OCI-LY1 (cell line): ENCODE measurements around the gene DPF3.

Experiments
- H2AFZ ChIP-seq: fragments of 200-600 bp; sonication (generic), shearing (Covaris generic); 2 replicates; pipeline ENCODE4 v1.6.0; 2014; ENCODE audit warnings: antibody characterized with exemption, mild to moderate bottlenecking, low read length
- H3F3A ChIP-seq: fragments of 200-600 bp; sonication (generic), shearing (Covaris generic); 2 replicates; pipeline ENCODE4 v1.6.0; 2014; ENCODE audit warnings: mild to moderate bottlenecking, antibody characterized with exemption, low read length, moderate library complexity; ENCODE audit not compliant: insufficient read depth
- H3K27ac ChIP-seq: fragments of 200-600 bp; sonication (generic); 2 replicates; pipeline ENCODE4 v1.5.1; 2014; ENCODE audit warnings: low read length, mixed run types, mild to moderate bottlenecking, low read depth; ENCODE audit not compliant: poor library complexity, severe bottlenecking
- H3K27me3 ChIP-seq: fragments of 200-600 bp; sonication (generic); 2 replicates; pipeline ENCODE4 v1.6.0; 2014; ENCODE audit warnings: antibody characterized with exemption, mild to moderate bottlenecking, low read length, moderate library complexity; ENCODE audit not compliant: insufficient read depth
- H3K36me3 ChIP-seq: fragments of 200-600 bp; sonication (generic); 2 replicates; pipeline ENCODE4 v1.6.1; 2014; ENCODE audit warnings: mild to moderate bottlenecking, antibody characterized with exemption, low read length, moderate library complexity, mixed read lengths; ENCODE audit not compliant: insufficient read depth
- H3K4me1 ChIP-seq: fragments of 200-600 bp; sonication (generic); 2 replicates; pipeline ENCODE4 v1.5.1; 2014; ENCODE audit warnings: mild to moderate bottlenecking, low read length, moderate library complexity; ENCODE audit not compliant: insufficient read depth, severe bottlenecking
- H3K4me2 ChIP-seq: fragments of 200-600 bp; sonication (generic), shearing (Covaris generic); 2 replicates; pipeline ENCODE4 v1.6.1; 2014; ENCODE audit warnings: low read length
- H3K4me3 ChIP-seq: fragments of 200-600 bp; sonication (generic); 2 replicates; pipeline ENCODE4 v1.5.1; 2014; ENCODE audit warnings: low read length, low read depth, mild to moderate bottlenecking, mixed read lengths; ENCODE audit not compliant: poor library complexity, severe bottlenecking
- H3K79me2 ChIP-seq: fragments of 200-600 bp; shearing (Covaris generic); 2 replicates; pipeline ENCODE4 v1.6.1; 2016; ENCODE audit warnings: mixed run types, low read length, mixed read lengths; ENCODE audit not compliant: insufficient read depth
- H3K9ac ChIP-seq: fragments of 200-600 bp; sonication (generic), shearing (Covaris generic); 2 replicates; pipeline ENCODE4 v1.6.1; 2014; ENCODE audit warnings: mild to moderate bottlenecking, low read length, mixed read lengths
- H3K9me2 ChIP-seq: fragments of 200-600 bp; sonication (generic), shearing (Covaris generic); 2 replicates; pipeline ENCODE4 v1.6.1; 2014; ENCODE audit warnings: low read depth, mild to moderate bottlenecking, low read length, mixed read lengths
- H3K9me3 ChIP-seq: fragments of 200-600 bp; shearing (Covaris generic); 2 replicates; pipeline ENCODE4 v1.6.1; 2014; ENCODE audit warnings: low read length, mixed read lengths
- H4K20me1 ChIP-seq: fragments of 200-600 bp; sonication (generic), shearing (Covaris generic); 2 replicates; pipeline ENCODE4 v1.6.0; 2016; ENCODE audit warnings: mild to moderate bottlenecking, low read length; ENCODE audit not compliant: insufficient read depth
- EZH2 ChIP-seq: fragments of 200-600 bp; sonication (generic), shearing (Covaris generic); IDR thresholded peaks from 2 replicates; pipeline ENCODE4 v1.8.0; 2017; ENCODE audit warnings: borderline replicate concordance, mixed run types, mild to moderate bottlenecking, antibody characterized with exemption, low read length, moderate library complexity, mixed read lengths
- TF ChIP-seq, protein P1 (sequence below): fragments of 200-600 bp; sonication (generic), shearing (Covaris generic); IDR thresholded peaks from 2 replicates; pipeline ENCODE4 v1.5.1; 2017; ENCODE audit warnings: mild to moderate bottlenecking, antibody characterized with exemption, low read length, moderate library complexity, mixed read lengths

DPF3 gene

DNA sequence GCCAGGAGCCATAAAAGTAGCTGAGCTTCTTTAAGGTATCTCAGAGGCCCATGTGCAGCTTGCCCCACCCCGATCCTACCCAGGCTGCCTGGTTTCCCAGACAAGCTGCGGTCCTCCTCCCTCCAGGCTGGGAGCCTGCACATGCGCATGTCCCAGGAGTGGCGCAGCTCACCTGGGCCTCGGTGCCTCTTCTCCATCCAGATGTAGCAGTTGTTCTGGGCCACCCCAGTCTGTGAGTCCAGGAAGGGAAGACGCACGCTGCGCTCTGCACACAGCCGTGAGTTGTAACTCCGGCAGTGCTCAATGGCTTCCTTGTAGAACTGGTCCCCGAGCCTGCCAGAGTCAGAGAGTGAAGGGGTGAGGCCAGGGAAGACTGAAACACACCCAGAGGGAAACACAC, 122.3 kb downstream of the DPF3 start:
- Histone ChIP-seq H3K4me1 (no peaks in the 10 kb centered on the region), H3K36me3 (no peaks in the 10 kb centered on the region), H3K4me3 (no peak overlapping the region), H3K27ac (no peak overlapping the region), H3K4me2 (no peak overlapping the region), H2AFZ (no peak overlapping the region), H3K9me2 (no peaks in the 10 kb centered on the region), H3K27me3 (no peaks in the 10 kb centered on the region), H3K9me3 (peaks cover 3% of the 10 kb centered on the region; the same call in 1 of the 2 replicates), H3K79me2 (no peaks in the 10 kb centered on the region), H3K9ac (no peak overlapping the region), H4K20me1 (no peaks in the 10 kb centered on the region), H3F3A (no peaks in the 10 kb centered on the region)
- TF ChIP-seq EZH2 = no peak
- TF ChIP-seq, protein P1, sequence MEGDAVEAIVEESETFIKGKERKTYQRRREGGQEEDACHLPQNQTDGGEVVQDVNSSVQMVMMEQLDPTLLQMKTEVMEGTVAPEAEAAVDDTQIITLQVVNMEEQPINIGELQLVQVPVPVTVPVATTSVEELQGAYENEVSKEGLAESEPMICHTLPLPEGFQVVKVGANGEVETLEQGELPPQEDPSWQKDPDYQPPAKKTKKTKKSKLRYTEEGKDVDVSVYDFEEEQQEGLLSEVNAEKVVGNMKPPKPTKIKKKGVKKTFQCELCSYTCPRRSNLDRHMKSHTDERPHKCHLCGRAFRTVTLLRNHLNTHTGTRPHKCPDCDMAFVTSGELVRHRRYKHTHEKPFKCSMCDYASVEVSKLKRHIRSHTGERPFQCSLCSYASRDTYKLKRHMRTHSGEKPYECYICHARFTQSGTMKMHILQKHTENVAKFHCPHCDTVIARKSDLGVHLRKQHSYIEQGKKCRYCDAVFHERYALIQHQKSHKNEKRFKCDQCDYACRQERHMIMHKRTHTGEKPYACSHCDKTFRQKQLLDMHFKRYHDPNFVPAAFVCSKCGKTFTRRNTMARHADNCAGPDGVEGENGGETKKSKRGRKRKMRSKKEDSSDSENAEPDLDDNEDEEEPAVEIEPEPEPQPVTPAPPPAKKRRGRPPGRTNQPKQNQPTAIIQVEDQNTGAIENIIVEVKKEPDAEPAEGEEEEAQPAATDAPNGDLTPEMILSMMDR = no peak

DNA sequence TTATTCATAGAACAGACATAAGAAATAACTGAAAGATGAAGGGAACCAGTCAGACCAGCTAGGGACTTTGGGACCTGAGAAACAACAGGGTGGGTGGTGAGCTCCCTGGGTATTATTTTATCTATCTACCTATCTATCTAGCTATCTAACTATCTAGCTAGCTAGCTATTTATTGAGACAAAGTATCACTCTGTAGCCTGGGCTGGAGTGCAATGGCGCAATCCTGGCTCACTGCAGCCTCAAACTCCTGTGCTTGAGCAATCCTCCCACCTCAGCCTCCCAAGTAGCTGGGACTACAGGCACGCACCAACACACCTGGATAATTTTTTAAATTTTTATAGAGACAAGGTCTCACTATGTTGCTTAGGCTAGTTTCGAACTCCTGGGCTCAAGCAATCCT, 127.6 kb downstream of the DPF3 start:
- Histone ChIP-seq H3K9me2 (0 out of 2 replicates have a peak, but pooled peaks cover 2% of the 10 kb centered on the region), H2AFZ (no peak overlapping the region), H3K27ac (no peak overlapping the region), H3K9me3 (peaks cover 3% of the 10 kb centered on the region; the same call in 1 of the 2 replicates), H3K79me2 (no peaks in the 10 kb centered on the region), H3K9ac (no peak overlapping the region), H3K4me2 (no peak overlapping the region), H3K4me3 (no peak overlapping the region), H3K4me1 (no peaks in the 10 kb centered on the region), H3K27me3 (no peaks in the 10 kb centered on the region), H3F3A (no peaks in the 10 kb centered on the region), H4K20me1 (no peaks in the 10 kb centered on the region), H3K36me3 (no peaks in the 10 kb centered on the region)
- TF ChIP-seq, protein P1 = no peak
- TF ChIP-seq EZH2 = no peak

DNA sequence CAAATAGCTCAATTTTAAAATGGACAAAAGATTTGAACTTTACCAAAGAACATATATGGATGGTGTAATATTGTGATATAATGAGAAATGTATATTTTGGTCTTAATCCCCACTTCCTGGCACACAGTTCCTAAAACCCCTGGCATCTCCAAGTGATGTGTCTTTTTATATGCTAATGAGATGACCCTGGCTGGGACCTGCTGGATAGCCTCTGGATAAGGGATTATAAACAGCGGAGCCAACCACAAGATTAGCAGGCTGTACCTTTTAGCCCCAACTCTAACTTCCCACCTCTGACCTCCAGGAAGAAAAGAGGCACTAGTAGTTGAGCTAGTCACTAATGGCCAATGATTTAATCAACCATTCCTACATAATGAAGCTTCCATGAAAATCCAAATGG, 130.0 kb downstream of the DPF3 start:
- no peaks in the 10 kb centered on the region for H3K4me1 ChIP-seq
- H3K27me3 ChIP-seq = no peaks in the 10 kb centered on the region
- peaks cover 15% of the 10 kb centered on the region for H3K9me3 ChIP-seq
- no peaks in the 10 kb centered on the region for H3F3A ChIP-seq
- no peak overlapping the region for H3K4me3 ChIP-seq
- TF ChIP-seq, protein P1 = no peak
- no peak for TF ChIP-seq EZH2
- no peaks in the 10 kb centered on the region for H3K36me3 ChIP-seq
- no peaks in the 10 kb centered on the region for H3K79me2 ChIP-seq
- no peak overlapping the region for H3K4me2 ChIP-seq
- H3K9ac ChIP-seq = no peak overlapping the region
- H3K27ac ChIP-seq = no peak overlapping the region
- no peak overlapping the region for H2AFZ ChIP-seq
- 0 out of 2 replicates have a peak, but pooled peaks cover 4% of the 10 kb centered on the region for H3K9me2 ChIP-seq
- H4K20me1 ChIP-seq = no peaks in the 10 kb centered on the region
